CD14-positive monocyte (primary cell): Measurements from ENCODE around the gene SPATA31C2. TPM values are rescaled to one million over a fixed set of nuclear protein-coding genes. Genes with fewer than 3 reads are reported as not detected.
A peak's percentile ranks its signal among the peaks of the same experiment; 100 is the strongest.

Experiments
- DNase-seq, 3 donors: peaks; one replicate each; pipeline ENCODE4 v3.0.0-alpha.2; 2011 to 2022
- H2AFZ ChIP-seq: 2 replicates; pipeline ENCODE4 v1.6.0; 2012; ENCODE audit warnings: mild to moderate bottlenecking, low read depth, low read length, inconsistent platforms; ENCODE audit not compliant: insufficient read depth, poor library complexity, severe bottlenecking
- H3K27ac ChIP-seq, 2 donors: 1 replicate in 1 of 2; 2 replicates in 1 of 2; pipeline ENCODE4 v1.5.1; 2012 to 2013; ENCODE audit warnings: low read length in 2 of 2, control low read depth in 1 of 2, inconsistent platforms in 1 of 2, low read depth in 1 of 2, mild to moderate bottlenecking in 1 of 2
- H3K27me3 ChIP-seq, 2 donors: one replicate each; pipeline versions ENCODE4 v1.6.0 to v1.6.1; 2011 to 2013; ENCODE audit warnings: low read length in 2 of 2; ENCODE audit not compliant: control insufficient read depth in 2 of 2, insufficient read depth in 2 of 2
- H3K36me3 ChIP-seq, 2 donors: replicated peaks in 1 of 2; 1 replicate in 1 of 2; 2 replicates in 1 of 2; pipeline versions ENCODE4 v1.5.1 to v1.6.1; 2012 to 2013; ENCODE audit warnings: low read length in 2 of 2, control low read depth in 1 of 2, inconsistent platforms in 1 of 2, mild to moderate bottlenecking in 1 of 2; ENCODE audit not compliant: insufficient read depth in 2 of 2, control insufficient read depth in 1 of 2
- H3K4me1 ChIP-seq, 2 donors: 1 replicate in 1 of 2; 2 replicates in 1 of 2; pipeline versions ENCODE4 v1.5.1 to v1.6.1; 2012 to 2013; ENCODE audit warnings: low read length in 2 of 2, control low read depth in 1 of 2, inconsistent platforms in 1 of 2, mild to moderate bottlenecking in 1 of 2, moderate library complexity in 1 of 2; ENCODE audit not compliant: insufficient read depth in 2 of 2, control insufficient read depth in 1 of 2
- H3K4me2 ChIP-seq: replicated peaks from 2 replicates; pipeline ENCODE3; 2012; ENCODE audit warnings: low read length, moderate library complexity, mild to moderate bottlenecking; ENCODE audit not compliant: poor library complexity, severe bottlenecking; ENCODE audit errors: extremely low read depth
- H3K4me3 ChIP-seq, 3 experiments: fragments of 200-600 bp in 1 of 3; sonication (generic) in 1 of 3; replicated peaks in 1 of 3; 1 replicate in 2 of 3; 2 replicates in 1 of 3; pipeline ENCODE4 v1.5.1; 2011 to 2013; ENCODE audit warnings: low read length in 3 of 3, mild to moderate bottlenecking in 3 of 3, control low read depth in 2 of 3, low read depth in 2 of 3, inconsistent platforms in 1 of 3, moderate library complexity in 1 of 3
- H3K79me2 ChIP-seq: 2 replicates; pipeline ENCODE4 v1.6.0; 2012; ENCODE audit warnings: mild to moderate bottlenecking, control low read depth, inconsistent platforms, low read length, moderate library complexity; ENCODE audit not compliant: insufficient read depth
- H3K9ac ChIP-seq: 2 replicates; pipeline ENCODE4 v1.6.0; 2017; ENCODE audit warnings: low read length, mild to moderate bottlenecking; ENCODE audit not compliant: insufficient read depth, poor library complexity, severe bottlenecking
- H3K9me3 ChIP-seq, 2 donors: replicated peaks in 1 of 2; 1 replicate in 1 of 2; 2 replicates in 1 of 2; pipeline versions ENCODE4 v1.5.1 to v1.6.1; 2012 to 2013; ENCODE audit warnings: low read length in 2 of 2, control low read depth in 1 of 2; ENCODE audit not compliant: control insufficient read depth in 1 of 2, insufficient read depth in 1 of 2
- H4K20me1 ChIP-seq: 2 replicates; pipeline ENCODE4 v1.6.0; 2012; ENCODE audit warnings: mild to moderate bottlenecking, low read length, control low read depth, moderate library complexity; ENCODE audit not compliant: insufficient read depth
- H3K27ac Mint-ChIP-seq, 7 donors: one replicate each; pipeline ENCODE4 v1.8.0; 2020; ENCODE audit warnings: mild to moderate bottlenecking in 7 of 7, mixed read lengths in 7 of 7, moderate library complexity in 6 of 7, inconsistent platforms in 2 of 7
- H3K27me3 Mint-ChIP-seq, 3 donors: one replicate each; pipeline ENCODE4 v1.8.0; 2021 to 2022; ENCODE audit warnings: low read depth in 3 of 3, mild to moderate bottlenecking in 3 of 3, mixed read lengths in 3 of 3, moderate library complexity in 3 of 3, inconsistent platforms in 1 of 3
- H3K36me3 Mint-ChIP-seq, 2 donors: one replicate each; pipeline ENCODE4 v1.8.0; 2020; ENCODE audit warnings: mixed read lengths in 2 of 2, inconsistent platforms in 1 of 2, mild to moderate bottlenecking in 1 of 2
- H3K4me1 Mint-ChIP-seq: one replicate; pipeline ENCODE4 v1.8.0; 2020; ENCODE audit warnings: mild to moderate bottlenecking, mixed read lengths
- H3K4me3 Mint-ChIP-seq, 2 donors: one replicate each; pipeline ENCODE4 v1.8.0; 2020; ENCODE audit warnings: mild to moderate bottlenecking in 2 of 2, mixed read lengths in 2 of 2, moderate library complexity in 1 of 2
- H3K9me3 Mint-ChIP-seq, 7 donors: one replicate each; pipeline ENCODE4 v1.8.0; 2020 to 2022; ENCODE audit warnings: mixed read lengths in 7 of 7, mild to moderate bottlenecking in 6 of 7, moderate library complexity in 6 of 7, inconsistent platforms in 2 of 7
- CTCF ChIP-seq: fragments of 200-600 bp; IDR thresholded peaks from one replicate; pipeline ENCODE4 v1.8.0; 2022; ENCODE audit warnings: antibody characterized with exemption, mild to moderate bottlenecking
- WGBS: methylation state at CpG from one replicate; pipeline ENCODE4 v1.1.5; 2013; ENCODE audit warnings: missing lambda C conversion rate; ENCODE audit not compliant: insufficient coverage; 5-methylcytosine and 5-hydroxymethylcytosine counted together
- intact Hi-C, 2 donors: fragments of 100-400 bp; cut with micrococcal nuclease; formaldehyde crosslinking; loops; one replicate each; pipeline versions ENCODE4 v1.15.0 to v1.15.1; 2023
- polyA plus RNA-seq, 3 donors: library from polyadenylated mRNA; depleted of rRNA in 1 of 3; unstranded in 2 of 3; stranded (reverse) in 1 of 3; fragments of 300-500 nt in 2 of 3; fragments of >200 nt in 1 of 3; fragmentation: Illumina TruSeq in 2 of 3; gene quantifications; 1 replicate in 2 of 3; 2 replicates in 1 of 3; pipeline ENCODE4 v1.2.3, GENCODE V29; 2012 to 2021

SPATA31C2 gene
- polyA plus RNA-seq, 3 donors, result not detected

- no peak for DNase-seq
- Histone ChIP-seq H3K4me3 (no peak overlapping the region), H3K9ac (no peak overlapping the region), H3K36me3 (no peaks in the 10 kb centered on the region), H2AFZ (no peak overlapping the region), H3K27me3 (no peaks in the 10 kb centered on the region), H3K4me2 (no peak overlapping the region), H3K27ac (no peak overlapping the region), H3K9me3 (no peaks in the 10 kb centered on the region), H4K20me1 (no peaks in the 10 kb centered on the region), H3K79me2 (no peaks in the 10 kb centered on the region), H3K4me1 (peaks cover 18 to 21% of the 10 kb centered on the region in 2 donors)
- peaks cover 4 to 8% (median 6%) of the 10 kb centered on the region in 3 donors for H3K27me3 Mint-ChIP-seq
- WGBS, result 100% methylated on average over 1 of the region's 4 CpGs
- H3K4me1 Mint-ChIP-seq, result peaks cover 23% of the 10 kb centered on the region
- no peak for TF ChIP-seq CTCF
- H3K27ac Mint-ChIP-seq, result no peak overlapping the region
- H3K4me3 Mint-ChIP-seq, result no peak overlapping the region
- H3K36me3 Mint-ChIP-seq, result no peaks in the 10 kb centered on the region
- peaks cover 0 to 4% (median 0%) of the 10 kb centered on the region in 7 donors for H3K9me3 Mint-ChIP-seq
- intact Hi-C loops, result no loop called here
Measured at GRCh38 chr9:88174324-88174723, 36.0 kb upstream of the SPATA31C2 start.

DNA sequence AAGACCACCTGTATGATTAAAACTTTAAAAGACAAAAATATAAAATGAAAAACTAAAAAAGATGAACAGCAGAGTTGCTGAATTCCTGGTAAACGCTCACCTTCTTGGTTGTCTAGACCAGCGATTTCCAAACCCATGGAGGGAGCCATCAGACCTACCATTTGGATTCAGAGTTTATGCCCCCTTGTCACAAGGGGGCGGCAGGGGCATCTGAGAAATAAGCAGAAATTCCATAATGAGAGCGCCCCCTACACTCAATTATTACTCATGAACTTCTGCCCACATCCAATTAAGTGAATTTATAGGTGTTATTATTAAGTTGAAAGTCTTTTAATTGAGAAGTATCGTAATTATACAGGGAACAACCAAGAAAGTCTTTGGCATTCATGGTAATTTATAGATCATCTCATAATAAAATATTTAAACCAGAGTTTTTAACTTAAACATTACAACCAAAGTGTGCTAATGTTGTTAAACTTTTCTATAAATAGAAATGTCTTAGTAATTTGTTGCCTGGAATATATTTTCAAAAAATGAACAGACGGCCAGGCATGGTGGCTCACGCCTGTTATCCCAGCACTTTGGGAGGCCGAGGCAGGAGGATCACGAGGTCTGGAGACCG is 35.2 kb upstream of the SPATA31C2 start:
- Mint-ChIP-seq H3K9me3 (peaks cover 2 to 4% (median 3%) of the 10 kb centered on the region in 7 donors), H3K4me1 (peaks cover 15% of the 10 kb centered on the region), H3K36me3 (no peaks in the 10 kb centered on the region), H3K27me3 (peaks cover 4 to 8% (median 5%) of the 10 kb centered on the region in 3 donors), H3K27ac (no peak overlapping the region), H3K4me3 (no peak overlapping the region)
- no peaks in the 10 kb centered on the region for H3K27me3 ChIP-seq
- intact Hi-C loops, result no loop called here
- no peak overlapping the region for H3K9ac ChIP-seq
- peak in 2 of 3 donors; percentile 6 to 32 for DNase-seq
- TF ChIP-seq CTCF, result peak; percentile 57
- H2AFZ ChIP-seq, result no peak overlapping the region
- H3K4me2 ChIP-seq, result no peak overlapping the region
- no peak overlapping the region for H3K27ac ChIP-seq
- no peak overlapping the region for H3K4me3 ChIP-seq
- no peaks in the 10 kb centered on the region for H3K79me2 ChIP-seq
- no peaks in the 10 kb centered on the region for H3K9me3 ChIP-seq
- H3K4me1 ChIP-seq, result peaks cover 9 to 12% of the 10 kb centered on the region in 2 donors
- H4K20me1 ChIP-seq, result no peaks in the 10 kb centered on the region
- no peaks in the 10 kb centered on the region for H3K36me3 ChIP-seq
- WGBS, result 84% methylated on average over 7 of the region's 10 CpGs
